Measurements from ENCODE around the gene BORCS6. TPM values are rescaled to one million over a fixed set of nuclear protein-coding genes. Genes with fewer than 3 reads are reported as not detected.

BORCS6 gene
- total RNA-seq, 1 experiment from 2014 or later = 6.4 TPM

DNA sequence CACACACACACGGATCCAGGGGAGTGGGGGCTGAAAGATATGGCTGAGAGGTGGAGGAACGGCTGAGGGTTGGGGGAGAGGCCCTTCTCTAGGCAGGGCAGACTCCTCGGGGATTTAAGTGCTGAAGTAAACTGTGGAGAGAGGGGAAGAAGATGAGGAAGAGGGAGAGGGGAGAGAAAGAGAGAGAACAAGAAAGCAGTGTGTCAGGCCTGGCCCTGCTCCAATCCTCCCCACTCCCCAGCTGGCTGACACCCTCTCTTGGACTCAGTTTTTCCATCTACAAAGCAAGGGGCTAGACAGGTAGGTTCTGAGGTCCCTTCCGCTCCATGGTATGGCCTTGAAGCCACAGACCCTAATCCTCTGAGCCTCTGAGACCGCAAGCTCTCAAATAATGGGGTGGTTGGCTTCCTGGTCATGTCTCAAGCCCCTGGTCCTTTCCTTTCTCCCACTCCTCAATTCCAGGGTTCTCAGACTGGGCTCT is 29.2 kb downstream of the BORCS6 start:
- Histone ChIP-seq H3K27me3 (ENCODE audit: insufficient read depth, low read length) (no peaks in the 10 kb centered on the region), H3K9me2 (ENCODE audit: insufficient read depth) (no peaks in the 10 kb centered on the region), H3K9me3 (ENCODE audit: control insufficient read depth in 1 of 2, insufficient read depth in 1 of 2, low read depth in 1 of 2, low read length in 2 of 2) (no peaks in the 10 kb centered on the region), H3K36me3 (ENCODE audit: control insufficient read depth in 1 of 2, insufficient read depth in 2 of 2, low read length in 2 of 2) (peaks cover 4 to 13% of the 10 kb centered on the region in 2 experiments; a peak in 3 of 4 replicates), H3K4me2 (ENCODE audit: low read length) (peak overlapping the region; percentile 99), H3K27ac (ENCODE audit: low read depth, low read length) (peak overlapping the region; percentile 12), H2AFZ (ENCODE audit: low read depth, low read length, poor library complexity, severe bottlenecking) (no peak overlapping the region), H3K4me1 (ENCODE audit: control insufficient read depth in 1 of 2, insufficient read depth in 2 of 2, low read length in 2 of 2) (peaks cover 42 to 78% of the 10 kb centered on the region in 2 experiments), H3K9ac (ENCODE audit: low read length) (peak overlapping the region; percentile 100), H3K4me3 (replicated peaks in 1 of 2; ENCODE audit: low read depth in 1 of 2, low read length in 2 of 2) (no peak overlapping the region), H4K20me1 (ENCODE audit: insufficient read depth) (no peaks in the 10 kb centered on the region), H3K79me2 (ENCODE audit: insufficient read depth, low read length) (peaks cover 36% of the 10 kb centered on the region)
- ChIA-PET POLR2A (interaction anchor here (9.4 kb wide), 1 partner anchor 12 kb away, joined by 95 read pairs; no protein-coding TSS in a partner anchor), CTCF (interaction anchor here (0.7 kb wide), 1 partner anchor 459 kb away, joined by 3 read pairs; no protein-coding TSS in a partner anchor), RAD21 (ENCODE audit: low non-redundant PET in 1 of 2, low total read pairs in 2 of 2, uncharacterized antibody in 2 of 2, unreplicated experiment in 2 of 2) (no interaction called here)
- BruUV-seq (replicated peaks) = no TSS peak
- intact Hi-C loops (cut with micrococcal nuclease) = no loop called here
- ATAC-seq (no peak), DNase-seq (ENCODE audit: low read depth, low spot score) (no peak)
- no peak for TF ChIP-seq JUND (IDR thresholded peaks at IDR 0.05)
- TF ChIP-seq POLR2A (IDR thresholded peaks at IDR 0.05; ENCODE audit: borderline replicate concordance, extremely low read depth, insufficient read depth, insufficient read length) = no peak
- no peak for TF ChIP-seq EZH2phosphoT487 (IDR thresholded peaks at IDR 0.05; ENCODE audit: borderline replicate concordance)
- no peak for TF ChIP-seq SP1 (IDR thresholded peaks at IDR 0.05; ENCODE audit: low read depth)
- TF ChIP-seq, protein P1, sequence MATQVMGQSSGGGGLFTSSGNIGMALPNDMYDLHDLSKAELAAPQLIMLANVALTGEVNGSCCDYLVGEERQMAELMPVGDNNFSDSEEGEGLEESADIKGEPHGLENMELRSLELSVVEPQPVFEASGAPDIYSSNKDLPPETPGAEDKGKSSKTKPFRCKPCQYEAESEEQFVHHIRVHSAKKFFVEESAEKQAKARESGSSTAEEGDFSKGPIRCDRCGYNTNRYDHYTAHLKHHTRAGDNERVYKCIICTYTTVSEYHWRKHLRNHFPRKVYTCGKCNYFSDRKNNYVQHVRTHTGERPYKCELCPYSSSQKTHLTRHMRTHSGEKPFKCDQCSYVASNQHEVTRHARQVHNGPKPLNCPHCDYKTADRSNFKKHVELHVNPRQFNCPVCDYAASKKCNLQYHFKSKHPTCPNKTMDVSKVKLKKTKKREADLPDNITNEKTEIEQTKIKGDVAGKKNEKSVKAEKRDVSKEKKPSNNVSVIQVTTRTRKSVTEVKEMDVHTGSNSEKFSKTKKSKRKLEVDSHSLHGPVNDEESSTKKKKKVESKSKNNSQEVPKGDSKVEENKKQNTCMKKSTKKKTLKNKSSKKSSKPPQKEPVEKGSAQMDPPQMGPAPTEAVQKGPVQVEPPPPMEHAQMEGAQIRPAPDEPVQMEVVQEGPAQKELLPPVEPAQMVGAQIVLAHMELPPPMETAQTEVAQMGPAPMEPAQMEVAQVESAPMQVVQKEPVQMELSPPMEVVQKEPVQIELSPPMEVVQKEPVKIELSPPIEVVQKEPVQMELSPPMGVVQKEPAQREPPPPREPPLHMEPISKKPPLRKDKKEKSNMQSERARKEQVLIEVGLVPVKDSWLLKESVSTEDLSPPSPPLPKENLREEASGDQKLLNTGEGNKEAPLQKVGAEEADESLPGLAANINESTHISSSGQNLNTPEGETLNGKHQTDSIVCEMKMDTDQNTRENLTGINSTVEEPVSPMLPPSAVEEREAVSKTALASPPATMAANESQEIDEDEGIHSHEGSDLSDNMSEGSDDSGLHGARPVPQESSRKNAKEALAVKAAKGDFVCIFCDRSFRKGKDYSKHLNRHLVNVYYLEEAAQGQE (IDR thresholded peaks at IDR 0.05; ENCODE audit: low read depth) = no peak
- no peak for TF ChIP-seq EGR1 (IDR thresholded peaks at IDR 0.05; ENCODE audit: low read depth)
- TF ChIP-seq, protein P2, sequence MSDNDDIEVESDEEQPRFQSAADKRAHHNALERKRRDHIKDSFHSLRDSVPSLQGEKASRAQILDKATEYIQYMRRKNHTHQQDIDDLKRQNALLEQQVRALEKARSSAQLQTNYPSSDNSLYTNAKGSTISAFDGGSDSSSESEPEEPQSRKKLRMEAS (IDR thresholded peaks at IDR 0.05) = no peak
- no peak for TF ChIP-seq CBX3 (IDR thresholded peaks at IDR 0.05; ENCODE audit: low read depth)
- no peak for TF ChIP-seq FOSL1 (IDR thresholded peaks at IDR 0.05; ENCODE audit: low read depth)
- TF ChIP-seq POLR2AphosphoS5 (IDR thresholded peaks at IDR 0.05; ENCODE audit: low read depth, low read length) = no peak
- no peak for TF ChIP-seq SRF (IDR thresholded peaks at IDR 0.05; ENCODE audit: low read depth)
- TF ChIP-seq ZFX (IDR thresholded peaks at IDR 0.05) = no peak
